Hepatocyte (in vitro differentiated cells): ENCODE results near the gene ZMYND8. TPM values are rescaled to one million over a fixed set of nuclear protein-coding genes. Genes with fewer than 3 reads are reported as not detected.

Experiments used
- DNase-seq: peaks from one replicate; pipeline ENCODE4 v3.0.0-alpha.2; 2016; ENCODE audit warnings: low spot score
- H2AFZ ChIP-seq: fragments of 200-600 bp; sonication (generic); 2 replicates; pipeline ENCODE4 v1.6.0; 2016; ENCODE audit warnings: antibody characterized with exemption, mild to moderate bottlenecking
- H3K27ac ChIP-seq: fragments of 200-600 bp; sonication (generic); 2 replicates; pipeline ENCODE4 v1.5.1; 2016; ENCODE audit warnings: mild to moderate bottlenecking
- H3K27me3 ChIP-seq: fragments of 200-600 bp; sonication (generic); 2 replicates; pipeline ENCODE4 v1.6.1; 2016
- H3K36me3 ChIP-seq: fragments of 200-600 bp; sonication (generic); replicated peaks from 2 replicates; pipeline ENCODE4 v1.5.1; 2016; ENCODE audit warnings: low read depth; ENCODE audit not compliant: insufficient read depth
- H3K4me1 ChIP-seq: fragments of 200-600 bp; sonication (generic); 2 replicates; pipeline ENCODE4 v1.5.1; 2016; ENCODE audit warnings: mild to moderate bottlenecking, moderate library complexity; ENCODE audit not compliant: insufficient read depth
- H3K4me2 ChIP-seq: fragments of 200-600 bp; sonication (generic); 2 replicates; pipeline ENCODE4 v1.6.0; 2016
- H3K4me3 ChIP-seq: fragments of 200-600 bp; sonication (generic); 2 replicates; pipeline ENCODE4 v1.5.1; 2016; ENCODE audit warnings: mild to moderate bottlenecking
- H3K79me2 ChIP-seq: fragments of 200-600 bp; sonication (generic); 2 replicates; pipeline ENCODE4 v1.6.0; 2017; ENCODE audit warnings: mild to moderate bottlenecking
- H3K9me2 ChIP-seq: fragments of 200-600 bp; sonication (generic); replicated peaks from 2 replicates; pipeline ENCODE4 v1.6.0; 2017; ENCODE audit warnings: mild to moderate bottlenecking; ENCODE audit not compliant: insufficient read depth
- H3K9me3 ChIP-seq: fragments of 200-600 bp; sonication (generic); 2 replicates; pipeline ENCODE4 v1.5.1; 2016; ENCODE audit warnings: low read depth, mild to moderate bottlenecking
- H4K20me1 ChIP-seq: fragments of 200-600 bp; sonication (generic); 2 replicates; pipeline ENCODE4 v1.6.0; 2016; ENCODE audit warnings: mild to moderate bottlenecking; ENCODE audit not compliant: insufficient read depth, poor library complexity, severe bottlenecking
- EZH2 ChIP-seq: fragments of 200-600 bp; sonication (generic); IDR thresholded peaks from 2 replicates; pipeline ENCODE4 v1.6.1; 2016; ENCODE audit warnings: antibody characterized with exemption, mild to moderate bottlenecking, borderline replicate concordance
- EZH2phosphoT487 ChIP-seq: fragments of 200-600 bp; sonication (generic); IDR thresholded peaks from one replicate; pipeline ENCODE4 v1.6.1; 2018; ENCODE audit warnings: antibody characterized with exemption, mild to moderate bottlenecking, low read depth, moderate library complexity; ENCODE audit not compliant: unreplicated experiment, severe bottlenecking
- WGBS: methylation state at CpG from one replicate; pipeline ENCODE4 v1.1.6; 2016; ENCODE audit warnings: low lambda C conversion rate; ENCODE audit errors: missing lambda C conversion rate; 5-methylcytosine and 5-hydroxymethylcytosine counted together
- polyA plus RNA-seq: library from polyadenylated mRNA; unstranded; fragments of >200 nt; fragmentation: Nextera tagmentation; extraction: Ambion mirVana; gene quantifications from 2 replicates; pipeline ENCODE4 v1.2.1, GENCODE V29; 2016
- total RNA-seq: library from RNA; depleted of rRNA; stranded (reverse); fragments of >200 nt; gene quantifications from 2 replicates; pipeline ENCODE4 v1.2.3, GENCODE V29; 2014
- TF ChIP-seq, protein P1 (sequence below): fragments of 200-600 bp; sonication (generic); IDR thresholded peaks from 2 replicates; pipeline ENCODE4 v1.5.1; 2016; ENCODE audit warnings: antibody characterized with exemption, mild to moderate bottlenecking; ENCODE audit not compliant: poor library complexity

Gene ZMYND8
- total and polyA plus RNA-seq, 2 experiments from 2014 or later: 30.3 to 34.3 TPM

DNA sequence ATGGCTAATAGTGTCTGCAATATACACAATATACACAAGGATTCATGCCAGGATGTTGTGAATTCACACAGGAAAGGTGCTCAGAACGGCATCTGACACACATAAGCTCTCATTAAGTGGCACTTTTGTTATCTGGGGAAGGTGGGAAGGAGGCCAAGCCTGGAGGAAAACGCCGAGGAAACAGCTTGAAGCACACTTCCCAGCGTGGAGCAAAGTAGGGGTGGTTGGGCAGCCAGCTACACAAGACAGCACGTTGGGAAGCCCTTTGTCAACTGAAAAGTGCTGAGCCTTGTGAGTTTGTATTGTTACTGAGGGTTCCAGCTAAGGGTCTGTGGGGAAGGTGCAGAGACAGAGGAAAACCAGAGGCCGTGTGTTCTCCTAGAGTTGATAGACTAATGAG is 181.0 kb downstream of the ZMYND8 start:
- TF ChIP-seq, protein P1, sequence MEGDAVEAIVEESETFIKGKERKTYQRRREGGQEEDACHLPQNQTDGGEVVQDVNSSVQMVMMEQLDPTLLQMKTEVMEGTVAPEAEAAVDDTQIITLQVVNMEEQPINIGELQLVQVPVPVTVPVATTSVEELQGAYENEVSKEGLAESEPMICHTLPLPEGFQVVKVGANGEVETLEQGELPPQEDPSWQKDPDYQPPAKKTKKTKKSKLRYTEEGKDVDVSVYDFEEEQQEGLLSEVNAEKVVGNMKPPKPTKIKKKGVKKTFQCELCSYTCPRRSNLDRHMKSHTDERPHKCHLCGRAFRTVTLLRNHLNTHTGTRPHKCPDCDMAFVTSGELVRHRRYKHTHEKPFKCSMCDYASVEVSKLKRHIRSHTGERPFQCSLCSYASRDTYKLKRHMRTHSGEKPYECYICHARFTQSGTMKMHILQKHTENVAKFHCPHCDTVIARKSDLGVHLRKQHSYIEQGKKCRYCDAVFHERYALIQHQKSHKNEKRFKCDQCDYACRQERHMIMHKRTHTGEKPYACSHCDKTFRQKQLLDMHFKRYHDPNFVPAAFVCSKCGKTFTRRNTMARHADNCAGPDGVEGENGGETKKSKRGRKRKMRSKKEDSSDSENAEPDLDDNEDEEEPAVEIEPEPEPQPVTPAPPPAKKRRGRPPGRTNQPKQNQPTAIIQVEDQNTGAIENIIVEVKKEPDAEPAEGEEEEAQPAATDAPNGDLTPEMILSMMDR: no peak
- TF ChIP-seq EZH2phosphoT487 (no peak), EZH2 (no peak)

DNA sequence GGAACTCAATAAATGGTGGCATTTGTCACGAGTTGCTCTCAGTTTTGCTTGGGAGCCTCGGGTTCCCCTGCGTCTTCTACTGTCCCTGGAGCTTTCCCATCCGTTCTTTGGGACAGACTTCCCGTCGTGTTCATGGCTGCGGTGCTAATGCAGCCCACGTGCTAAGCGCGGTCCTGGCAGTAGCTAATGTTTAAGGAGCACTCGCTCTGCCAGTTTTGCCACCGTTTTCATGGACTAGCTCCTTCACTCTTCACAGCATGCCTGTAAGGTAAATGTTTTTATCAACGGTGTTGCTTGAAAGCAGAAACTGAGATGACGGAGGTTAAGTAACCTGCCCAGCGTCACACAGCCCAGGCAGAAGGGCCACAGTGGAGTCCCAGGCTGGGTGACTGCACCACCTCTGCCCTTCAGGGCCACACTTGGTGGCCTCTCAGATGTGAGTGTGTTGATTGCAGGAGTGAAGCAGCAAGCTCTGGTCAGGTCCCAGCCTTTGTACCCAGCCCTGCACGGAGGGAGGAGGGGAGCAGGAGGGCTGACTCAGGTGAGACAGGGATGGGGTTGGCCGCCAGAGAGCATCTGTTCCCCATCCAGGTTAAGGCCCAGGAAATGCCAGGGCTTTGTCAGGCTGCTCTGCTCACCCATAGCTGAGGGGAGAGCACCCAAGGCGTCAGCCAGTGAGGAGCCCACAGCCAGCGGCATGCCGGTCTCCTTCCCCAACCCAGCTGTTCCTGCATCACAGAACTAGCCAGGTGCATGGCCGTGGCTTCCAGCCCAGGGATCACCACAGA is 181.8 kb downstream of the ZMYND8 start:
- H3K4me1 ChIP-seq: no peaks in the 10 kb centered on the region
- H3K27ac ChIP-seq: no peak overlapping the region
- TF ChIP-seq, protein P1: no peak
- no peak for TF ChIP-seq EZH2phosphoT487
- no peak for TF ChIP-seq EZH2
- H3K27me3 ChIP-seq: no peaks in the 10 kb centered on the region
- H2AFZ ChIP-seq: no peak overlapping the region
- no peaks in the 10 kb centered on the region for H4K20me1 ChIP-seq
- H3K4me3 ChIP-seq: no peak overlapping the region
- no peaks in the 10 kb centered on the region for H3K79me2 ChIP-seq
- H3K9me3 ChIP-seq: no peaks in the 10 kb centered on the region
- no peak for DNase-seq
- 86% methylated on average over 21 of the region's 21 CpGs for WGBS
- no peak overlapping the region for H3K4me2 ChIP-seq
- no peaks in the 10 kb centered on the region for H3K36me3 ChIP-seq
- H3K9me2 ChIP-seq: no peaks in the 10 kb centered on the region

More for the DNA sequence above, 181.0 kb downstream of the ZMYND8 start:
- H3K79me2 ChIP-seq: no peaks in the 10 kb centered on the region
- H3K36me3 ChIP-seq: no peaks in the 10 kb centered on the region
- no peak overlapping the region for H3K4me2 ChIP-seq
- H3K4me3 ChIP-seq: no peak overlapping the region
- H3K9me3 ChIP-seq: no peaks in the 10 kb centered on the region
- DNase-seq: no peak
- no peak overlapping the region for H3K27ac ChIP-seq
- no peaks in the 10 kb centered on the region for H4K20me1 ChIP-seq
- no peaks in the 10 kb centered on the region for H3K9me2 ChIP-seq
- H2AFZ ChIP-seq: no peak overlapping the region
- no peaks in the 10 kb centered on the region for H3K4me1 ChIP-seq
- WGBS: 60% methylated on average over 6 of the region's 6 CpGs
- H3K27me3 ChIP-seq: no peaks in the 10 kb centered on the region

DNA sequence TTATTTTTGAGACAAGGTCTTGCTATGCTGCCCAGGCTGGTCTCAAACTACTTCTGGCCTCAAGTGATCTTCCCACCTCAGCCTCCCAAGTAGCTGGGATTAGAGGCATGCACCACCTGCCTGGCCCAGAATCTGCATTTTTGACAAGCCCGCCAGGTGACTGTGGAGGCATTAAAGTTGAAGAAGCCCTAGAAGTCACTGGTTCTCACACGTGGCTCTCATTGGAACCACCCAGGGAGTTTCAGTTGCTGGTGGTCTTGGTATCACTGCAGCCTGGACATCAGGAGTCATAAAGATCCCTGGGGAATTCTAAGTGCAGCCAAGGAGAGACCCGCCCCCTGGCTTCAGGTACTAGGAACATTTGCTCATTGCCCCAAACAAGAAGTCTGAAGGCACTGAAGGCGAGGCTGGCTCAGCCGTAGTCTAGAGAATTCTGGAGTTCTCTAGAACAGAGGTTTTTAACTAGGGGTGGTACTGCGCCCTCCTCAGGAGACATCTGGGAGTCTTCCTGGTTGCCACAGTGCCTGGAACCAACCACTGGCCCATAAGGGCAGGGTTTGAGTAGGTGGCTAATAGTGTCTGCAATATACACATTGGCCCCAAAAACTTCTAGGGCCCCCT is 182.8 kb downstream of the ZMYND8 start:
- no peaks in the 10 kb centered on the region for H3K79me2 ChIP-seq
- TF ChIP-seq EZH2: no peak
- TF ChIP-seq, protein P1: no peak
- TF ChIP-seq EZH2phosphoT487: no peak
- WGBS: 89% methylated on average over 6 of the region's 6 CpGs
- H3K9me2 ChIP-seq: no peaks in the 10 kb centered on the region
- no peaks in the 10 kb centered on the region for H3K9me3 ChIP-seq
- no peaks in the 10 kb centered on the region for H4K20me1 ChIP-seq
- no peak overlapping the region for H3K27ac ChIP-seq
- no peak for DNase-seq
- H3K27me3 ChIP-seq: no peaks in the 10 kb centered on the region
- H3K36me3 ChIP-seq: no peaks in the 10 kb centered on the region
- no peak overlapping the region for H3K4me3 ChIP-seq
- H3K4me1 ChIP-seq: no peaks in the 10 kb centered on the region
- no peak overlapping the region for H3K4me2 ChIP-seq
- H2AFZ ChIP-seq: no peak overlapping the region
